Measurements from ENCODE around the gene NDUFB7. TPM values are rescaled to one million over a fixed set of nuclear protein-coding genes. Genes with fewer than 3 reads are reported as not detected.

Gene NDUFB7
- total RNA-seq, 1 donor from 2014 or later: 120 TPM

- no peaks in the 10 kb centered on the region for H3K27me3 Mint-ChIP-seq
- H3K4me1 Mint-ChIP-seq (ENCODE audit: low read depth): peaks cover 32% of the 10 kb centered on the region
- H3K4me3 Mint-ChIP-seq (ENCODE audit: low read depth): no peak overlapping the region
- H3K9me3 Mint-ChIP-seq (ENCODE audit: low read depth): no peaks in the 10 kb centered on the region
- H3K36me3 Mint-ChIP-seq (ENCODE audit: insufficient read depth): peaks cover 2% of the 10 kb centered on the region
- no peak for DNase-seq (ENCODE audit: low spot score, unreplicated experiment)
- no peak overlapping the region for H3K27ac Mint-ChIP-seq
- TF ChIP-seq CTCF (IDR thresholded peaks at IDR 0.05; ENCODE audit: unreplicated experiment): no peak
These were observed 30.9 kb downstream of the NDUFB7 start for GRCh38 chr19:14540741-14541525.

- Mint-ChIP-seq H3K27me3 (no peaks in the 10 kb centered on the region), H3K27ac (peak overlapping the region; percentile 94), H3K4me3 (ENCODE audit: low read depth) (peak overlapping the region; percentile 63), H3K4me1 (ENCODE audit: low read depth) (peaks cover 19% of the 10 kb centered on the region), H3K9me3 (ENCODE audit: low read depth) (no peaks in the 10 kb centered on the region), H3K36me3 (ENCODE audit: insufficient read depth) (peaks cover 6% of the 10 kb centered on the region)
- peak; percentile 59 for DNase-seq (ENCODE audit: low spot score, unreplicated experiment)
- TF ChIP-seq CTCF (IDR thresholded peaks at IDR 0.05; ENCODE audit: unreplicated experiment): no peak
These were observed 34.8 kb downstream of the NDUFB7 start for GRCh38 chr19:14536926-14537692.

- no peak for DNase-seq (ENCODE audit: low spot score, unreplicated experiment)
- peak overlapping the region; percentile 22 for H3K27ac Mint-ChIP-seq
- peaks cover 28% of the 10 kb centered on the region for H3K4me1 Mint-ChIP-seq (ENCODE audit: low read depth)
- peaks cover 3% of the 10 kb centered on the region for H3K36me3 Mint-ChIP-seq (ENCODE audit: insufficient read depth)
- H3K9me3 Mint-ChIP-seq (ENCODE audit: low read depth): no peaks in the 10 kb centered on the region
- H3K4me3 Mint-ChIP-seq (ENCODE audit: low read depth): no peak overlapping the region
- no peaks in the 10 kb centered on the region for H3K27me3 Mint-ChIP-seq
- no peak for TF ChIP-seq CTCF (IDR thresholded peaks at IDR 0.05; ENCODE audit: unreplicated experiment)
These were observed 38.4 kb downstream of the NDUFB7 start for GRCh38 chr19:14533450-14533849.

GRCh38 chr19:14530506-14530905, 41.4 kb downstream of the NDUFB7 start:
- Mint-ChIP-seq H3K36me3 (ENCODE audit: insufficient read depth) (peaks cover 3% of the 10 kb centered on the region), H3K27ac (peak overlapping the region; percentile 87), H3K9me3 (ENCODE audit: low read depth) (no peaks in the 10 kb centered on the region), H3K4me3 (ENCODE audit: low read depth) (peak overlapping the region; percentile 94), H3K4me1 (ENCODE audit: low read depth) (peaks cover 14% of the 10 kb centered on the region), H3K27me3 (no peaks in the 10 kb centered on the region)
- DNase-seq (ENCODE audit: low spot score, unreplicated experiment): no peak
- no peak for TF ChIP-seq CTCF (IDR thresholded peaks at IDR 0.05; ENCODE audit: unreplicated experiment)

- TF ChIP-seq CTCF (IDR thresholded peaks at IDR 0.05; ENCODE audit: unreplicated experiment): no peak
- Mint-ChIP-seq H3K4me1 (ENCODE audit: low read depth) (peaks cover 14% of the 10 kb centered on the region), H3K27ac (peak overlapping the region; percentile 98), H3K27me3 (no peaks in the 10 kb centered on the region), H3K36me3 (ENCODE audit: insufficient read depth) (peaks cover 3% of the 10 kb centered on the region), H3K9me3 (ENCODE audit: low read depth) (no peaks in the 10 kb centered on the region), H3K4me3 (ENCODE audit: low read depth) (peak overlapping the region; percentile 94)
- peak; percentile 65 for DNase-seq (ENCODE audit: low spot score, unreplicated experiment)
These were observed 41.9 kb downstream of the NDUFB7 start for GRCh38 chr19:14530005-14530348.
